DND-41 (cell line): Measurements from ENCODE around the gene STK32B.

Source experiments
- EZH2 ChIP-seq: IDR thresholded peaks from 3 replicates; pipeline ENCODE4 v1.6.1; 2012; ENCODE audit warnings: borderline replicate concordance, low read depth, mild to moderate bottlenecking, moderate library complexity, low read length, inconsistent platforms; ENCODE audit not compliant: severe bottlenecking
- TF ChIP-seq, protein P1 (sequence below): IDR thresholded peaks from 2 replicates; pipeline ENCODE4 v1.5.1; 2012; ENCODE audit warnings: borderline replicate concordance, low read length, moderate library complexity, mild to moderate bottlenecking; ENCODE audit not compliant: poor library complexity, severe bottlenecking; ENCODE audit errors: extremely low read depth

DNA sequence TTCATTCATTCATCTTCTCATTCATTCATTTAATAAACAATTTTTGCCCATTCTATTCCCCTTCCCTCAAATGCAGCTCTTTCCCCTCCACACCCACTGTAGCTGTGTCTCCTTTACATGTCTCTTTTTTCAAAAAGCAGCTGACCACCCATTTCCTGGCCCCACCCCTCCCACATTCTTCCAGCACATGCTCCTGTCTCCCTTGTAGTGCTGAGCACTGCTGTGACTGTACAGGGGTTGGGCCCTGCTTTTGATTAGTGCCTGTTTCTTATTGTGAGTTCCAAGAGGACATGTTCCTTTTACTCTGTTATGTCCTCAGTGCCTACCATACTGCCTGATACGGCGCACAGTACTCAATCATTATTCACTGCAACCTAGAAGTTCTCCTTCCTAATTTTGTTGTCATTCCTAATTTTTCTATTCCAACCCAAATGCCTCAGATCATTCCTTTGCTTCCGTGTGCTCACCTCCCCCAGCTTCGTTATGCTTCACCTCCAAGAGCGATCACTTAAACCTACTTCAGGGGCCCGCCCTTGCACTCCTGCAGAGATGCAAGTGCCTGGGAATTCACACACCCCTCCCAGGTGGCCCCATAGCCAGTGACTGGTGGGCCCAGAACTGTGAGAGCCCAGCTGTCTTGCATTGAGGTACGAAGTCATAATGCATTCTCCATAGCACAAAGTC, 152.2 kb downstream of the STK32B start:
- TF ChIP-seq, protein P1, sequence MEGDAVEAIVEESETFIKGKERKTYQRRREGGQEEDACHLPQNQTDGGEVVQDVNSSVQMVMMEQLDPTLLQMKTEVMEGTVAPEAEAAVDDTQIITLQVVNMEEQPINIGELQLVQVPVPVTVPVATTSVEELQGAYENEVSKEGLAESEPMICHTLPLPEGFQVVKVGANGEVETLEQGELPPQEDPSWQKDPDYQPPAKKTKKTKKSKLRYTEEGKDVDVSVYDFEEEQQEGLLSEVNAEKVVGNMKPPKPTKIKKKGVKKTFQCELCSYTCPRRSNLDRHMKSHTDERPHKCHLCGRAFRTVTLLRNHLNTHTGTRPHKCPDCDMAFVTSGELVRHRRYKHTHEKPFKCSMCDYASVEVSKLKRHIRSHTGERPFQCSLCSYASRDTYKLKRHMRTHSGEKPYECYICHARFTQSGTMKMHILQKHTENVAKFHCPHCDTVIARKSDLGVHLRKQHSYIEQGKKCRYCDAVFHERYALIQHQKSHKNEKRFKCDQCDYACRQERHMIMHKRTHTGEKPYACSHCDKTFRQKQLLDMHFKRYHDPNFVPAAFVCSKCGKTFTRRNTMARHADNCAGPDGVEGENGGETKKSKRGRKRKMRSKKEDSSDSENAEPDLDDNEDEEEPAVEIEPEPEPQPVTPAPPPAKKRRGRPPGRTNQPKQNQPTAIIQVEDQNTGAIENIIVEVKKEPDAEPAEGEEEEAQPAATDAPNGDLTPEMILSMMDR, result no peak
- no peak for TF ChIP-seq EZH2
